Esophagus (tissue), 2 donors: ENCODE data around the gene SNRPE. TPM values are rescaled to one million over a fixed set of nuclear protein-coding genes. Genes with fewer than 3 reads are reported as not detected.
"Not testable (repeated sequence)": the region's sequence is repeated elsewhere in the genome, so short reads cannot be mapped to it uniquely, and the experiment has no call there.

Experiments used
- H3K27ac ChIP-seq, 2 donors: one replicate each; pipeline ENCODE4 v1.5.1; 2013; ENCODE audit warnings: low read depth in 2 of 2, mild to moderate bottlenecking in 2 of 2, inconsistent platforms in 1 of 2, low read length in 1 of 2, moderate library complexity in 1 of 2
- H3K27me3 ChIP-seq, 2 donors: one replicate each; pipeline ENCODE4 v1.6.1; 2013; ENCODE audit warnings: low read length in 2 of 2, control low read depth in 1 of 2, mild to moderate bottlenecking in 1 of 2; ENCODE audit not compliant: insufficient read depth in 2 of 2, control insufficient read depth in 1 of 2
- H3K36me3 ChIP-seq, 2 donors: one replicate each; pipeline ENCODE4 v1.6.1; 2013; ENCODE audit warnings: low read length in 1 of 2; ENCODE audit not compliant: control insufficient read depth in 2 of 2, insufficient read depth in 2 of 2
- H3K4me1 ChIP-seq, 2 donors: one replicate each; pipeline ENCODE4 v1.6.1; 2013; ENCODE audit warnings: low read length in 1 of 2; ENCODE audit not compliant: control insufficient read depth in 2 of 2, insufficient read depth in 2 of 2
- H3K4me3 ChIP-seq, 2 donors: one replicate each; pipeline ENCODE4 v1.5.1; 2013; ENCODE audit warnings: low read length in 2 of 2, mild to moderate bottlenecking in 2 of 2, low read depth in 1 of 2, moderate library complexity in 1 of 2
- H3K9me3 ChIP-seq, 2 donors: one replicate each; pipeline ENCODE4 v1.6.1; 2013; ENCODE audit warnings: mild to moderate bottlenecking in 2 of 2, low read depth in 1 of 2, low read length in 1 of 2, moderate library complexity in 1 of 2; ENCODE audit not compliant: control insufficient read depth in 2 of 2, insufficient read depth in 1 of 2
- WGBS, 2 donors: extraction: QIAGEN DNeasy Blood & Tissue Kit; methylation state at CpG; one replicate each; pipeline ENCODE4 v1.1.7; 2013; 5-methylcytosine and 5-hydroxymethylcytosine counted together
- polyA plus RNA-seq, 2 donors: library from polyadenylated mRNA; stranded (reverse); fragments of 200-250 nt; gene quantifications; one replicate each; pipeline ENCODE4 v1.2.3, GENCODE V29; 2013
- donor health status: healthy with polysubstance abuse.
- donor health status: Bipolar disorder and iron deficiency.

Gene SNRPE
- polyA plus RNA-seq, 2 donors: 47.8 to 95.1 TPM

- no peaks in the 10 kb centered on the region for H3K27me3 ChIP-seq
- WGBS, 2 donors: 41 to 60% methylated on average over 5 of the region's 5 CpGs
- no peaks in the 10 kb centered on the region for H3K9me3 ChIP-seq
- no peak overlapping the region for H3K27ac ChIP-seq
- no peaks in the 10 kb centered on the region for H3K4me1 ChIP-seq
- no peak overlapping the region for H3K4me3 ChIP-seq
- peaks cover 3% of the 10 kb centered on the region in 2 donors for H3K36me3 ChIP-seq
Measured at GRCh38 chr1:203839081-203839480, 22.3 kb upstream of the SNRPE start.

- Histone ChIP-seq H3K27me3 (no peaks in the 10 kb centered on the region), H3K36me3 (peaks cover 0 to 3% of the 10 kb centered on the region in 2 donors), H3K27ac (no peak overlapping the region), H3K9me3 (no peaks in the 10 kb centered on the region), H3K4me3 (no peak overlapping the region), H3K4me1 (no peaks in the 10 kb centered on the region)
- 95 to 97% methylated on average over 4 of the region's 4 CpGs for WGBS, 2 donors
Measured at GRCh38 chr1:203840208-203840808, 21.1 kb upstream of the SNRPE start.

- peaks cover 2 to 9% of the 10 kb centered on the region in 2 donors for H3K36me3 ChIP-seq
- 92 to 99% methylated on average over 2 of the region's 2 CpGs for WGBS, 2 donors
Measured at GRCh38 chr1:203842559-203842876, 18.9 kb upstream of the SNRPE start.

GRCh38 chr1:203843435-203843834 is 18.0 kb upstream of the SNRPE start:
- Histone ChIP-seq H3K27me3 (no peaks in the 10 kb centered on the region), H3K4me1 (no peaks in the 10 kb centered on the region), H3K9me3 (no peaks in the 10 kb centered on the region), H3K27ac (no peak overlapping the region), H3K4me3 (no peak overlapping the region), H3K36me3 (peaks cover 5 to 12% of the 10 kb centered on the region in 2 donors)
- 88 to 91% methylated on average over 1 of the region's 1 CpG for WGBS, 2 donors

More at GRCh38 chr1:203842559-203842876, 18.9 kb upstream of the SNRPE start:
- H3K27me3 ChIP-seq: no peaks in the 10 kb centered on the region
- H3K27ac ChIP-seq: no peak overlapping the region
- no peaks in the 10 kb centered on the region for H3K4me1 ChIP-seq
- no peak overlapping the region for H3K4me3 ChIP-seq
- H3K9me3 ChIP-seq: no peaks in the 10 kb centered on the region

- H3K36me3 ChIP-seq: peaks cover 11 to 13% of the 10 kb centered on the region in 2 donors
- H3K4me1 ChIP-seq, H3K27ac ChIP-seq, H3K27me3 ChIP-seq, H3K9me3 ChIP-seq, H3K4me3 ChIP-seq: not testable (repeated sequence)
Measured at GRCh38 chr1:203853112-203853511, 8.3 kb upstream of the SNRPE start.

- Histone ChIP-seq H3K4me3 (no peak overlapping the region), H3K36me3 (no peaks in the 10 kb centered on the region), H3K4me1 (no peaks in the 10 kb centered on the region), H3K27ac (peak overlapping the region in 1 of 2 donors; percentile 7), H3K9me3 (no peaks in the 10 kb centered on the region), H3K27me3 (no peaks in the 10 kb centered on the region)
- WGBS, 2 donors: 26 to 33% methylated on average over 2 of the region's 2 CpGs
Measured at GRCh38 chr1:203858055-203858454, 3.3 kb upstream of the SNRPE start.

GRCh38 chr1:203858975-203859374 is 2.4 kb upstream of the SNRPE start:
- 78 to 80% methylated on average over 4 of the region's 4 CpGs for WGBS, 2 donors
- Histone ChIP-seq H3K36me3 (no peaks in the 10 kb centered on the region), H3K9me3 (no peaks in the 10 kb centered on the region), H3K27me3 (no peaks in the 10 kb centered on the region), H3K27ac (no peak overlapping the region), H3K4me3 (no peak overlapping the region), H3K4me1 (no peaks in the 10 kb centered on the region)

- no peaks in the 10 kb centered on the region for H3K9me3 ChIP-seq
- 27 to 39% methylated on average over 15 of the region's 15 CpGs for WGBS, 2 donors
- peak overlapping the region; percentile 2 to 99 for H3K4me3 ChIP-seq
- H3K27ac ChIP-seq: peak overlapping the region; percentile 73 to 88
- H3K27me3 ChIP-seq: no peaks in the 10 kb centered on the region
- H3K4me1 ChIP-seq: no peaks in the 10 kb centered on the region
- H3K36me3 ChIP-seq: peaks cover 5% of the 10 kb centered on the region in 2 donors
Measured at GRCh38 chr1:203860396-203861025, 888 bp upstream of the SNRPE start.

- 49 to 50% methylated on average over 5 of the region's 5 CpGs for WGBS, 2 donors
- H3K4me1 ChIP-seq: no peaks in the 10 kb centered on the region
Measured at GRCh38 chr1:203867802-203868201, 6.4 kb downstream of the SNRPE start.

GRCh38 chr1:203870245-203870644 is 8.8 kb downstream of the SNRPE start:
- 92 to 93% methylated on average over 1 of the region's 1 CpG for WGBS, 2 donors
- Histone ChIP-seq H3K27ac (no peak overlapping the region), H3K36me3 (peaks cover 14 to 15% of the 10 kb centered on the region in 2 donors)

More at GRCh38 chr1:203867802-203868201, 6.4 kb downstream of the SNRPE start:
- H3K9me3 ChIP-seq: no peaks in the 10 kb centered on the region
- peaks cover 11 to 14% of the 10 kb centered on the region in 2 donors for H3K36me3 ChIP-seq
- H3K27me3 ChIP-seq: no peaks in the 10 kb centered on the region
- H3K4me3 ChIP-seq: no peak overlapping the region
- no peak overlapping the region for H3K27ac ChIP-seq

More at GRCh38 chr1:203870245-203870644, 8.8 kb downstream of the SNRPE start:
- Histone ChIP-seq H3K4me1 (no peaks in the 10 kb centered on the region), H3K4me3 (no peak overlapping the region), H3K9me3 (no peaks in the 10 kb centered on the region), H3K27me3 (no peaks in the 10 kb centered on the region)
